Neural cell (in vitro differentiated cells): ENCODE measurements around the gene MCTP2. TPM values are rescaled to one million over a fixed set of nuclear protein-coding genes. Genes with fewer than 3 reads are reported as not detected.

Experiments
- H2AFZ ChIP-seq: fragments of 200-600, 300-800 bp; sonication (generic), shearing (Covaris generic); 2 replicates; pipeline ENCODE4 v1.6.0; 2014; ENCODE audit warnings: low read depth, mild to moderate bottlenecking, antibody characterized with exemption, low read length, moderate library complexity
- H3F3A ChIP-seq: fragments of 200-600 bp; shearing (Covaris generic); 2 replicates; pipeline ENCODE4 v1.6.1; 2016; ENCODE audit warnings: mild to moderate bottlenecking, moderate library complexity, mixed read lengths, antibody characterized with exemption, low read length; ENCODE audit not compliant: insufficient read depth, poor library complexity, severe bottlenecking
- H3K27ac ChIP-seq: fragments of 200-600, 300-800 bp; sonication (generic), shearing (Covaris generic); 2 replicates; pipeline ENCODE4 v1.5.1; 2014; ENCODE audit warnings: mild to moderate bottlenecking, low read length, moderate library complexity
- H3K27me3 ChIP-seq: fragments of 300-800, 200-600 bp; sonication (generic), shearing (Covaris generic); 2 replicates; pipeline ENCODE4 v1.6.0; 2014; ENCODE audit warnings: mild to moderate bottlenecking, low read depth, low read length, moderate library complexity; ENCODE audit not compliant: insufficient read depth
- H3K36me3 ChIP-seq: fragments of 300-800, 200-600 bp; sonication (generic), shearing (Covaris generic); 2 replicates; pipeline ENCODE4 v1.5.1; 2014; ENCODE audit warnings: mild to moderate bottlenecking, antibody characterized with exemption, low read length, moderate library complexity; ENCODE audit not compliant: insufficient read depth
- H3K4me2 ChIP-seq: fragments of 300-800, 200-600 bp; sonication (generic), shearing (Covaris generic); 2 replicates; pipeline ENCODE4 v1.6.0; 2014; ENCODE audit warnings: mild to moderate bottlenecking, low read length
- H3K4me3 ChIP-seq: fragments of 300-800, 200-600 bp; sonication (generic), shearing (Covaris generic); 2 replicates; pipeline ENCODE4 v1.5.1; 2014; ENCODE audit warnings: mild to moderate bottlenecking, low read length, moderate library complexity
- H3K79me2 ChIP-seq: fragments of 200-600 bp; shearing (Covaris generic); replicated peaks from 2 replicates; pipeline ENCODE4 v1.6.0; 2014; ENCODE audit warnings: mild to moderate bottlenecking, low read length, moderate library complexity; ENCODE audit not compliant: insufficient read depth
- H3K9ac ChIP-seq: fragments of 300-800, 200-600 bp; sonication (generic), shearing (Covaris generic); 2 replicates; pipeline ENCODE4 v1.6.1; 2016; ENCODE audit warnings: mild to moderate bottlenecking, low read length, mixed read lengths
- H3K9me2 ChIP-seq: fragments of 200-600 bp; shearing (Covaris generic); 2 replicates; pipeline ENCODE4 v1.6.1; 2016; ENCODE audit warnings: mild to moderate bottlenecking, low read length, mixed read lengths; ENCODE audit not compliant: insufficient read depth
- H3K9me3 ChIP-seq: fragments of 200-600, 300-800 bp; sonication (generic), shearing (Covaris generic); 2 replicates; pipeline ENCODE4 v1.6.1; 2016; ENCODE audit warnings: mild to moderate bottlenecking, mixed run types, low read length, moderate library complexity, mixed read lengths
- H4K20me1 ChIP-seq: fragments of 200-600 bp; shearing (Covaris generic); 2 replicates; pipeline ENCODE4 v1.6.1; 2016; ENCODE audit warnings: mild to moderate bottlenecking, mixed run types; ENCODE audit not compliant: insufficient read depth
- CTCF ChIP-seq: fragments of 450-650 bp; IDR thresholded peaks from 2 replicates; pipeline ENCODE4 v1.5.1; 2014; ENCODE audit warnings: antibody characterized with exemption, mild to moderate bottlenecking, moderate library complexity; ENCODE audit not compliant: poor library complexity, severe bottlenecking
- EP300 ChIP-seq: fragments of 450-650 bp; conservative IDR thresholded peaks from 2 replicates; pipeline ENCODE4 v1.6.1; 2014; ENCODE audit warnings: antibody characterized with exemption, mild to moderate bottlenecking, moderate library complexity; ENCODE audit not compliant: poor library complexity, severe bottlenecking
- EZH2 ChIP-seq: fragments of 200-600, 300-800 bp; shearing (Covaris generic), sonication (generic); IDR thresholded peaks from 2 replicates; pipeline ENCODE4 v1.6.1; 2014; ENCODE audit warnings: antibody characterized with exemption, low read length, borderline replicate concordance, mild to moderate bottlenecking; ENCODE audit not compliant: insufficient read depth, poor library complexity, severe bottlenecking
- MXI1 ChIP-seq: fragments of 450-650 bp; conservative IDR thresholded peaks from 2 replicates; pipeline ENCODE4 v1.6.1; 2014; ENCODE audit warnings: antibody characterized with exemption, mild to moderate bottlenecking; ENCODE audit not compliant: poor library complexity, severe bottlenecking
- POLR2AphosphoS5 ChIP-seq: IDR thresholded peaks from 2 replicates; pipeline ENCODE4 v1.6.1; 2012
- RAD21 ChIP-seq: fragments of 450-650 bp; conservative IDR thresholded peaks from 2 replicates; pipeline ENCODE4 v1.6.1; 2014; ENCODE audit warnings: antibody characterized with exemption, mild to moderate bottlenecking, moderate library complexity
- REST ChIP-seq: IDR thresholded peaks from 2 replicates; pipeline ENCODE4 v1.6.1; 2012; ENCODE audit warnings: borderline replicate concordance
- SMC3 ChIP-seq: fragments of 450-650 bp; conservative IDR thresholded peaks from 2 replicates; pipeline ENCODE4 v1.6.1; 2014; ENCODE audit warnings: antibody characterized with exemption, mild to moderate bottlenecking, moderate library complexity; ENCODE audit not compliant: poor library complexity
- TAF1 ChIP-seq: IDR thresholded peaks from 2 replicates; pipeline ENCODE4 v1.6.1; 2012; ENCODE audit warnings: low read depth
- polyA plus RNA-seq: library from polyadenylated mRNA; depleted of rRNA; stranded (reverse); fragments of >200 nt; gene quantifications from 2 replicates; pipeline ENCODE4 v1.2.3, GENCODE V29; 2014

The MCTP2 gene
- polyA plus RNA-seq, 1 donor from 2014 or later: not detected

GRCh38 chr15:94421706-94422105 lies 190.3 kb downstream of the MCTP2 start:
- Histone ChIP-seq H4K20me1 (no peaks in the 10 kb centered on the region), H3K79me2 (no peaks in the 10 kb centered on the region), H3K9me3 (peaks cover 5% of the 10 kb centered on the region), H3K4me2 (no peak overlapping the region), H3K27me3 (peaks cover 5% of the 10 kb centered on the region), H3K9ac (no peak overlapping the region), H3F3A (no peaks in the 10 kb centered on the region), H3K9me2 (no peaks in the 10 kb centered on the region), H3K4me3 (no peak overlapping the region), H3K36me3 (no peaks in the 10 kb centered on the region), H3K27ac (no peak overlapping the region), H2AFZ (no peak overlapping the region)
- TF ChIP-seq EP300 (no peak), TAF1 (no peak), POLR2AphosphoS5 (no peak), CTCF (no peak), REST (no peak)

- Histone ChIP-seq H3K4me2 (no peak overlapping the region), H3K9me2 (no peaks in the 10 kb centered on the region), H3K4me3 (no peak overlapping the region), H2AFZ (no peak overlapping the region), H3K79me2 (no peaks in the 10 kb centered on the region), H3K27me3 (no peaks in the 10 kb centered on the region), H3K9ac (no peak overlapping the region), H4K20me1 (no peaks in the 10 kb centered on the region), H3K27ac (no peak overlapping the region), H3F3A (no peaks in the 10 kb centered on the region), H3K36me3 (no peaks in the 10 kb centered on the region), H3K9me3 (no peaks in the 10 kb centered on the region)
- TF ChIP-seq RAD21 (no peak), CTCF (no peak), EZH2 (no peak), MXI1 (no peak), SMC3 (no peak), TAF1 (no peak), REST (no peak), EP300 (no peak), POLR2AphosphoS5 (no peak)
Observed at GRCh38 chr15:94432279-94432678, 200.9 kb downstream of the MCTP2 start.
